Measurements from ENCODE around the gene TCTN1.

DNA sequence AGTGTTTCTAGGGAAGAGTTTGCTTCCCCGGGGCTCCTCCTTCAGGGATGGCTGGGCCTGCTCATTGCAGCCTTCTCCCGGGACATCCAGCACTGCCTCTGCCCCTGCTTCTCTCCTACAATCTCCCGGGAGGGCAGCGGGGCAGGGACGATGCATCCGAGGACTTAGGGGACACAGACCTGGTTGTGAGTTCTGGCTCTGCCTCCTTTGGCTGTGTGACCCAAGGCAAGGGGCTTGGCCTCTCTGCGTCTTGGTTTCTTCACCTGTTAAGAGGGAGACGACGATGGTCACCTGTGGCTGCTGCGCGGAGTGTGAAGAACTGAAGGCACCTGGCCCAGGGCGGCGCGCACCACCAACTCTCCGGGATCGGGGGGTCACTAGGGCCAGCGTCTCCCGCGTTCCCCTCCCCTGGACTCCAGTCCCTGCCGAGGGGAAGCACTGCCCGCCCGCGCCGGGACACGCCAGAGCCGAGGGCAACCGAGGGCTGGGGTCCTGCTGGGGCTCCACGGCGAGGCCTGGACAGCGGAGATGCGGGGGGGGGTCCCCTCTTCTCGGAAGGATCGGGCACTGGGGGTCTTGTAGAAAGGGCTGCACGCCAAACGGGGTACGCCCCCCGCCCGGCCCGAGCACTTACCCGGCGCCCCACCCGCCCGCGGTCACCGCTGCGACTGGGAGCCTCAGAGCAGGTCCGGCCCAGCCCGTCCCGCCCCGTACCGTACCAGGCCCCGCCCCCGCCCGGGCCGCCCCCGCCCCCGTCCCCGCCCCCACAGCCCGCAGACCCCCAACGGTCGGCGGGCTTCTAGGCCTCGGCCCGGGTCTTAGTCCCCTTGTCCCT, 74.7 kb downstream of the TCTN1 start, which contains the start of gene HVCN1:
- no peak for TF ChIP-seq POLR2A (IDR thresholded peaks at IDR 0.05; ENCODE audit: low read depth, low read length)
- no peak for TF ChIP-seq TAF1 (IDR thresholded peaks at IDR 0.05; ENCODE audit: low read depth, low read length)

All from GM12891 (cell line).